Gastrocnemius medialis (tissue), 4 donors: Measurements from ENCODE around the gene C9orf152. TPM values are rescaled to one million over a fixed set of nuclear protein-coding genes. Genes with fewer than 3 reads are reported as not detected.
A peak's percentile ranks its signal among the peaks of the same experiment; 100 is the strongest.

Experiments used
- ATAC-seq, 2 donors: fragments of 150-250 bp; one replicate each; pipeline ENCODE4 v1.9.1; 2016
- DNase-seq, 2 donors: peaks; one replicate each; pipeline ENCODE4 v3.0.0-alpha.2; 2019
- H3K27ac ChIP-seq, 4 donors: fragments of 200-600 bp; sonication (generic); 1 replicate in 1 of 4; 2 replicates in 3 of 4; pipeline ENCODE4 v1.5.1; 2016 to 2018; ENCODE audit warnings: mild to moderate bottlenecking in 2 of 4, moderate library complexity in 1 of 4
- H3K27me3 ChIP-seq, 3 donors: fragments of 200-600 bp; sonication (generic) in 2 of 3; 1 replicate in 1 of 3; 2 replicates in 2 of 3; pipeline versions ENCODE4 v1.5.1 to v1.6.0; 2016 to 2019; ENCODE audit warnings: mild to moderate bottlenecking in 1 of 3, moderate library complexity in 1 of 3
- H3K36me3 ChIP-seq, 2 donors: fragments of 200-600 bp; sonication (generic) in 1 of 2; one replicate each; pipeline ENCODE4 v1.5.1; 2017 to 2018
- H3K4me1 ChIP-seq, 2 donors: fragments of 200-600 bp; sonication (generic) in 1 of 2; one replicate each; pipeline ENCODE4 v1.5.1; 2016 to 2017; ENCODE audit warnings: mild to moderate bottlenecking in 2 of 2
- H3K4me3 ChIP-seq, 4 donors: fragments of 200-600 bp; sonication (generic) in 3 of 4; 1 replicate in 1 of 4; 2 replicates in 3 of 4; pipeline ENCODE4 v1.5.1; 2016 to 2019; ENCODE audit warnings: mild to moderate bottlenecking in 2 of 4
- H3K9me3 ChIP-seq, 3 donors: fragments of 200-600 bp; sonication (generic) in 2 of 3; 1 replicate in 1 of 3; 2 replicates in 2 of 3; pipeline ENCODE4 v1.5.1; 2016 to 2019
- POLR2A ChIP-seq, 2 donors: fragments of 450-650 bp; IDR thresholded peaks; one replicate each; pipeline ENCODE4 v1.6.1; 2017; ENCODE audit warnings: antibody characterized with exemption in 2 of 2, mild to moderate bottlenecking in 2 of 2, moderate library complexity in 2 of 2
- in situ Hi-C, 4 donors: fragments of 200-750 bp; cut with MboI; loops; one replicate each; pipeline versions ENCODE4 v1.15.0 to v1.8.0; 2017; ENCODE audit warnings: low sequenced_read_pairs in 4 of 4
- intact Hi-C: fragments of 100-400 bp; cut with DNase I; formaldehyde crosslinking; loops from one replicate; pipeline ENCODE4 v1.15.1; 2023; ENCODE audit warnings: low total_unique reads
- total RNA-seq, 4 donors: library from RNA; depleted of rRNA; stranded (reverse); fragments of >200 nt; gene quantifications; one replicate each; pipeline versions ENCODE4 v1.1.0 to v1.2.3, GENCODE V29; 2016
- TF ChIP-seq, protein P1 (sequence below), 5 experiments: fragments of 450-650 bp in 3 of 5; fragments of 200-600 bp in 2 of 5; sonication (generic) in 2 of 5; IDR thresholded peaks in 4 of 5; conservative IDR thresholded peaks in 1 of 5; 1 replicate in 4 of 5; 2 replicates in 1 of 5; pipeline ENCODE4 v1.5.1; 2016 to 2019; ENCODE audit warnings: antibody characterized with exemption in 5 of 5, mild to moderate bottlenecking in 3 of 5, moderate library complexity in 3 of 5

The C9orf152 gene
- total RNA-seq, 4 donors from 2014 or later, result not detected

- Histone ChIP-seq H3K4me1 (peaks cover 4 to 5% of the 10 kb centered on the region in 2 donors), H3K9me3 (no peaks in the 10 kb centered on the region), H3K36me3 (no peaks in the 10 kb centered on the region), H3K27ac (no peak overlapping the region), H3K27me3 (no peaks in the 10 kb centered on the region), H3K4me3 (no peak overlapping the region)
- in situ Hi-C loops, result loop anchor here in 2 of 4 donors (10.0 to 25.0 kb wide), 3 partner anchors 252 to 582 kb away; no protein-coding TSS in a partner anchor
- intact Hi-C loops, result no loop called here
- no peak for DNase-seq
- TF ChIP-seq, protein P1, sequence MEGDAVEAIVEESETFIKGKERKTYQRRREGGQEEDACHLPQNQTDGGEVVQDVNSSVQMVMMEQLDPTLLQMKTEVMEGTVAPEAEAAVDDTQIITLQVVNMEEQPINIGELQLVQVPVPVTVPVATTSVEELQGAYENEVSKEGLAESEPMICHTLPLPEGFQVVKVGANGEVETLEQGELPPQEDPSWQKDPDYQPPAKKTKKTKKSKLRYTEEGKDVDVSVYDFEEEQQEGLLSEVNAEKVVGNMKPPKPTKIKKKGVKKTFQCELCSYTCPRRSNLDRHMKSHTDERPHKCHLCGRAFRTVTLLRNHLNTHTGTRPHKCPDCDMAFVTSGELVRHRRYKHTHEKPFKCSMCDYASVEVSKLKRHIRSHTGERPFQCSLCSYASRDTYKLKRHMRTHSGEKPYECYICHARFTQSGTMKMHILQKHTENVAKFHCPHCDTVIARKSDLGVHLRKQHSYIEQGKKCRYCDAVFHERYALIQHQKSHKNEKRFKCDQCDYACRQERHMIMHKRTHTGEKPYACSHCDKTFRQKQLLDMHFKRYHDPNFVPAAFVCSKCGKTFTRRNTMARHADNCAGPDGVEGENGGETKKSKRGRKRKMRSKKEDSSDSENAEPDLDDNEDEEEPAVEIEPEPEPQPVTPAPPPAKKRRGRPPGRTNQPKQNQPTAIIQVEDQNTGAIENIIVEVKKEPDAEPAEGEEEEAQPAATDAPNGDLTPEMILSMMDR (IDR thresholded peaks at IDR 0.05 in 4 of 5, conservative IDR thresholded peaks at IDR 0.05 in 1 of 5), result no peak
- no peak for TF ChIP-seq POLR2A (IDR thresholded peaks at IDR 0.05)
- ATAC-seq, result peak in 1 of 2 donors; percentile 49
Measured at GRCh38 chr9:110156902-110157301, 51.1 kb downstream of the C9orf152 start.

DNA sequence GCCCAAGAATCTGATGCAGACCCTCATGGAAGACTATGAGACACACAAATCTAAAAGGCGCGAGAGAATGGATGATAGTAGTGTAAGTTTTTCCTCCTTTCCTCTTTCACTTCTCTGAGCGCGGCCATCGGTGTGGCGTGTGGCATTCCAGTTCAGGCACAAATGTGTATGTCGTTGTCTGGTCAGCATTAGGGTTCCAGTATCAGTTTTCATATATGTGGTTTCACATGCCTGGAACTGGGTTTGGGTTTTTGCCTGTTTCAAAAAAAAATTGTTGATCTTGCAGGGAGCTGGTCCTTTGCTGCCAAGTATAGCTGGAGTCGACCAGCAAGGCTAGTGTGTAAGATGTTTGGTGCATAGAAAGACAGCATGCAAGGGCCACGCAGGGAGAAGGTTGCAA lies 51.5 kb downstream of the C9orf152 start:
- no peak for ATAC-seq

DNA sequence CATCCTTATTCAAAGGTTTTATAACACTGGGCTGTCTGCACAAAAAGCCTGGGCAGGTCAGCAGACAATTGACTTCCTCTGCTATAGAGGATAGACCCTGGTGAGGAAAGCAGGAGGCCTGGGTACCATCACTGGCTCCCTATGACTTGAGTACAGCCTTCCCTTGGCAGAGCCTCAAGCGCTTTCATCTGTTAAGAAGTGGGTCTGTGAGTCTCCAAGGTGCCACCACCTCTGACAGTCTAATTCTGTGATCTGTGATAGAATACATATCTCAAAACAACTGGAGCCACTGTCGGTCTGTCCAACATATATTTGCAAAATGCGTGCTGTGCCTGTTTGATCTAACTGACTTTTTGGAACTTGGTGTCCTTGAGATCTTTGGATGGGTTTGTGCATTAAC lies 52.2 kb downstream of the C9orf152 start:
- no peak overlapping the region for H3K4me3 ChIP-seq
- intact Hi-C loops, result no loop called here
- H3K9me3 ChIP-seq, result no peaks in the 10 kb centered on the region
- TF ChIP-seq, protein P1 (IDR thresholded peaks at IDR 0.05 in 4 of 5, conservative IDR thresholded peaks at IDR 0.05 in 1 of 5), result no peak
- no peak for TF ChIP-seq POLR2A (IDR thresholded peaks at IDR 0.05)
- H3K4me1 ChIP-seq, result peaks cover 4 to 5% of the 10 kb centered on the region in 2 donors
- no peak overlapping the region for H3K27ac ChIP-seq
- H3K27me3 ChIP-seq, result no peaks in the 10 kb centered on the region
- H3K36me3 ChIP-seq, result no peaks in the 10 kb centered on the region
- ATAC-seq (no peak), DNase-seq (no peak)
- in situ Hi-C loops, result loop anchor here in 2 of 4 donors (10.0 to 25.0 kb wide), 3 partner anchors 251 to 581 kb away; no protein-coding TSS in a partner anchor

More for the DNA sequence above, 51.5 kb downstream of the C9orf152 start:
- Histone ChIP-seq H3K4me3 (no peak overlapping the region), H3K9me3 (no peaks in the 10 kb centered on the region), H3K27ac (no peak overlapping the region), H3K4me1 (peaks cover 4 to 5% of the 10 kb centered on the region in 2 donors), H3K27me3 (no peaks in the 10 kb centered on the region), H3K36me3 (no peaks in the 10 kb centered on the region)
- in situ Hi-C loops, result loop anchor here in 2 of 4 donors (10.0 to 25.0 kb wide), 3 partner anchors 252 to 582 kb away; no protein-coding TSS in a partner anchor
- TF ChIP-seq, protein P1 (IDR thresholded peaks at IDR 0.05 in 4 of 5, conservative IDR thresholded peaks at IDR 0.05 in 1 of 5), result no peak
- TF ChIP-seq POLR2A (IDR thresholded peaks at IDR 0.05), result no peak
- intact Hi-C loops, result no loop called here
- DNase-seq, result no peak

DNA sequence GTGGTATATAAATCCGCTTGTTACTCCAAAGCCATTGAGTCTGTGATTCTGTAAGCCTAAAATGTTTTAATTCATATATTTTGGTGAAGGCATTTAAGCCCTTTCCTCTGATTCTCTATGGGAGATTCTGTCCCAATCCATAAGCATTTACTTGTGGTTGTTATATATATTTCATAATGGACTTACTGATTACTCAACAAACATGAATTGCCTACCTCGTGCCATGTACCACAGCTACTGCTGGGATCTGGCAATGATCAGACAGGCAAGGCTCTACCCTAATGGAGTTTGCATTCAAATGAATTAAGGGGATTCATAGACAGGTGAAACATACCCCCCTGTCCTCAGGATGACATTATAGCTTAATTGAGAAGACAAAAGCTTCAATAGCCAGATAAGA lies 54.5 kb downstream of the C9orf152 start:
- H3K27me3 ChIP-seq, result no peaks in the 10 kb centered on the region
- ATAC-seq, result no peak
- H3K36me3 ChIP-seq, result no peaks in the 10 kb centered on the region
- intact Hi-C loops, result loop anchor here (2.0 to 5.0 kb wide), 3 partner anchors 106 to 581 kb away; no protein-coding TSS in a partner anchor
- H3K9me3 ChIP-seq, result no peaks in the 10 kb centered on the region
- no peak overlapping the region for H3K4me3 ChIP-seq
- in situ Hi-C loops, result loop anchor here in 3 of 4 donors (5.0 to 25.0 kb wide), 4 partner anchors 249 to 579 kb away; no protein-coding TSS in a partner anchor
- peak overlapping the region in 1 of 4 donors; percentile 22 for H3K27ac ChIP-seq
- DNase-seq, result no peak
- H3K4me1 ChIP-seq, result peaks cover 13% of the 10 kb centered on the region in 2 donors
- TF ChIP-seq, protein P1 (IDR thresholded peaks at IDR 0.05 in 4 of 5, conservative IDR thresholded peaks at IDR 0.05 in 1 of 5), result no peak
- no peak for TF ChIP-seq POLR2A (IDR thresholded peaks at IDR 0.05)
